Endothelial cell of umbilical vein (primary cell): ENCODE data around the gene SMC5. TPM values are rescaled to one million over a fixed set of nuclear protein-coding genes. Genes with fewer than 3 reads are reported as not detected.

Experiments
- BruUV-seq: library from RNA; stranded (reverse); fragments of 400-500 nt; replicated peaks from 2 replicates; lab custom pipeline; 2021; lab: Mats Ljungman, UMichigan
- CTCF ChIA-PET: fragments of 300-600, 350-600 bp; sonication (Branson Sonifier 250); formaldehyde crosslinking; loops from one replicate; lab custom pipeline; 2021; ENCODE audit warnings: antibody characterized with exemption, inconsistent platforms; lab: Charles Lee
- POLR2A ChIA-PET: fragments of 300-600, 350-600 bp; sonication (Branson Sonifier 250); formaldehyde crosslinking; loops from one replicate; lab custom pipeline; 2021; ENCODE audit warnings: antibody characterized with exemption, inconsistent platforms; lab: Charles Lee
- DNase-seq: peaks from one replicate; pipeline ENCODE4 v3.0.0-alpha.2; 2011; ENCODE audit warnings: low read depth, low spot score
- FAIRE-seq: peaks from 2 replicates; lab custom pipeline; 2011; peaks lifted over from hg19 to GRCh38; lab: Jason Lieb, UNC
- H2AFZ ChIP-seq: 2 replicates; pipeline ENCODE4 v1.6.0; 2012; ENCODE audit warnings: low read depth, low read length, control low read depth, inconsistent platforms
- H3K27ac ChIP-seq: 2 replicates; pipeline ENCODE4 v1.5.1; 2011; ENCODE audit warnings: low read depth, mild to moderate bottlenecking, control low read depth, low read length, moderate library complexity; ENCODE audit not compliant: insufficient read depth
- H3K27me3 ChIP-seq, 2 experiments: 2 replicates each; pipeline versions ENCODE4 v1.6.0 to v1.6.1; 2011; ENCODE audit warnings: low read length in 2 of 2, mixed read lengths in 1 of 2; ENCODE audit not compliant: control insufficient read depth in 2 of 2, insufficient read depth in 2 of 2
- H3K36me3 ChIP-seq, 2 experiments: 2 replicates in 1 of 2; 3 replicates in 1 of 2; pipeline ENCODE4 v1.5.1; 2011; ENCODE audit warnings: low read length in 2 of 2, mild to moderate bottlenecking in 1 of 2, moderate library complexity in 1 of 2; ENCODE audit not compliant: control insufficient read depth in 2 of 2, insufficient read depth in 2 of 2; ENCODE audit errors: extremely low read depth in 1 of 2
- H3K4me1 ChIP-seq: 3 replicates; pipeline ENCODE4 v1.5.1; 2011; ENCODE audit warnings: mild to moderate bottlenecking, low read length; ENCODE audit not compliant: control insufficient read depth, insufficient read depth; ENCODE audit errors: extremely low read depth
- H3K4me2 ChIP-seq: 2 replicates; pipeline ENCODE4 v1.6.1; 2011; ENCODE audit warnings: low read length, control low read depth, mixed read lengths; ENCODE audit not compliant: insufficient read depth
- H3K4me3 ChIP-seq, 3 experiments: fragments of 200-600 bp in 1 of 3; sonication (generic), shearing (Covaris generic) in 1 of 3; replicated peaks in 1 of 3; 2 replicates each; pipeline ENCODE4 v1.5.1; 2011 to 2016; ENCODE audit warnings: control low read depth in 3 of 3, low read length in 3 of 3, mild to moderate bottlenecking in 2 of 3, inconsistent platforms in 1 of 3, low read depth in 1 of 3, moderate library complexity in 1 of 3; ENCODE audit not compliant: insufficient read depth in 1 of 3
- H3K79me2 ChIP-seq: 2 replicates; pipeline ENCODE4 v1.6.0; 2012; ENCODE audit warnings: low read length, inconsistent platforms; ENCODE audit not compliant: control insufficient read depth, insufficient read depth
- H3K9ac ChIP-seq: replicated peaks from 2 replicates; pipeline ENCODE3; 2011; ENCODE audit warnings: low read length, control low read depth; ENCODE audit not compliant: insufficient read depth; ENCODE audit errors: extremely low read depth
- H3K9me1 ChIP-seq: replicated peaks from 3 replicates; pipeline ENCODE4 v1.6.0; 2011; ENCODE audit warnings: mild to moderate bottlenecking, low read length; ENCODE audit not compliant: control insufficient read depth, insufficient read depth; ENCODE audit errors: extremely low read depth
- H3K9me3 ChIP-seq: replicated peaks from 2 replicates; pipeline ENCODE4 v1.5.1; 2012; ENCODE audit warnings: low read length, inconsistent platforms; ENCODE audit not compliant: control insufficient read depth, insufficient read depth
- H4K20me1 ChIP-seq: replicated peaks from 2 replicates; pipeline ENCODE3; 2011; ENCODE audit warnings: mild to moderate bottlenecking, low read length; ENCODE audit not compliant: control insufficient read depth, insufficient read depth; ENCODE audit errors: extremely low read depth
- EZH2 ChIP-seq: IDR thresholded peaks from 2 replicates; pipeline ENCODE4 v1.6.1; 2012; ENCODE audit warnings: borderline replicate concordance, low read depth, mild to moderate bottlenecking, moderate library complexity, low read length, inconsistent platforms; ENCODE audit not compliant: severe bottlenecking
- FOS ChIP-seq: IDR thresholded peaks from 2 replicates; pipeline ENCODE4 v1.6.1; 2011; ENCODE audit warnings: mild to moderate bottlenecking, low read length, moderate library complexity, borderline replicate concordance; ENCODE audit not compliant: insufficient read depth
- GATA2 ChIP-seq: IDR thresholded peaks from 2 replicates; pipeline ENCODE4 v1.7.0; 2011; ENCODE audit warnings: low read depth, mild to moderate bottlenecking, moderate library complexity, mixed read lengths, low read length; ENCODE audit not compliant: insufficient read length, insufficient read depth
- MAX ChIP-seq: IDR thresholded peaks from 2 replicates; pipeline ENCODE4 v1.6.1; 2011; ENCODE audit not compliant: insufficient read depth, insufficient read length
- MYC ChIP-seq: IDR thresholded peaks from one replicate; pipeline ENCODE4 v1.6.1; 2011; ENCODE audit warnings: mild to moderate bottlenecking, low read depth, low read length
- POLR2A ChIP-seq: IDR thresholded peaks from 2 replicates; pipeline ENCODE4 v1.6.1; 2012; ENCODE audit warnings: low read depth, mild to moderate bottlenecking, control low read depth, low read length
- POLR2AphosphoS5 ChIP-seq: IDR thresholded peaks from 2 replicates; pipeline ENCODE4 v1.6.1; 2012; ENCODE audit warnings: low read depth, mild to moderate bottlenecking, control low read depth, low read length, moderate library complexity; ENCODE audit not compliant: insufficient read depth
- dilution Hi-C: fragments of 300-500 bp; cut with MboI; formaldehyde crosslinking; loops from one replicate; pipeline ENCODE4 v1.15.0; 2019; ENCODE audit warnings: low sequenced_read_pairs; ENCODE audit not compliant: extremely low pct_ligation_motif_present
- intact Hi-C: fragments of 100-400 bp; cut with micrococcal nuclease; formaldehyde crosslinking; loops from one replicate; pipeline ENCODE4 v1.10.0; 2022
- polyA plus RNA-seq, 4 experiments: library from polyadenylated mRNA; depleted of rRNA in 3 of 4; stranded (reverse) in 3 of 4; unstranded in 1 of 4; fragments of >200 nt; gene quantifications; 2 replicates each; pipeline versions ENCODE4 v1.2.1 to v1.2.3, GENCODE V29; 2011 to 2012; ENCODE audit warnings: missing spikeins in 1 of 4
- total RNA-seq: library from RNA; stranded (reverse); gene quantifications from 2 replicates; pipeline ENCODE4 v1.2.3, GENCODE V29; 2021
- TF ChIP-seq, protein P1 (sequence below), 2 donors: IDR thresholded peaks; 1 replicate in 1 of 2; 2 replicates in 1 of 2; pipeline ENCODE4 v1.5.1; 2011; ENCODE audit warnings: low read length in 2 of 2, mild to moderate bottlenecking in 2 of 2, moderate library complexity in 2 of 2, control low read depth in 1 of 2, inconsistent platforms in 1 of 2, low read depth in 1 of 2; ENCODE audit not compliant: insufficient read depth in 1 of 2; ENCODE audit errors: extremely low read depth in 1 of 2

Gene SMC5
- total and polyA plus RNA-seq, 2 donors (not counting 3 experiments of a cell fraction or from before 2014, with no cell fraction given), result 17.1 to 32.8 TPM

DNA sequence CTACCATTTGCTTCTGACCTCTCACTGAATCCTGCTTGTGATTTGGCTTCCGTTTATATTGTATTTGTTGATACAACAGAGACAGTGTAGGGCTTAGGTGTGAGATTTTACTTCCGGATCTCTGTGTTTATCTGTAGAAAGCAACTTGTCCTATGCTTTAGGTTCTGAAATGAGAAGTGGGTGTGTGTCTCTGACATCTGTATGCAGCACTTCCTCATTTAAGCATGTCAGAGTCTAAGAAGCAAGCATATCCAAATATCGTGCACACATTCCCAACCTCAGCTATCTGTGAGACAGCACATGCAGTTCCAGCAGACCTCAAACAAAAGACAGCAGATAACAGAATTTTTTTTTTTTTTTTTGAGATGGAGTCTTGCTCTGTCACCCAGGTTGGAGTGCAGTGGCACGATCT lies 139.4 kb downstream of the SMC5 start:
- Histone ChIP-seq H3K4me1 (no peaks in the 10 kb centered on the region), H3K36me3 (no peaks in the 10 kb centered on the region), H3K9ac (no peak overlapping the region), H3K9me3 (no peaks in the 10 kb centered on the region), H3K79me2 (peaks cover 87% of the 10 kb centered on the region), H3K9me1 (no peaks in the 10 kb centered on the region), H4K20me1 (no peaks in the 10 kb centered on the region), H3K4me2 (no peak overlapping the region), H3K27ac (no peak overlapping the region), H3K27me3 (no peaks in the 10 kb centered on the region), H2AFZ (no peak overlapping the region), H3K4me3 (no peak overlapping the region)
- no TSS peak for BruUV-seq
- no peak for TF ChIP-seq POLR2AphosphoS5
- TF ChIP-seq MAX, result no peak
- TF ChIP-seq GATA2, result no peak
- TF ChIP-seq EZH2, result no peak
- TF ChIP-seq FOS, result no peak
- no peak for TF ChIP-seq POLR2A
- TF ChIP-seq, protein P1, sequence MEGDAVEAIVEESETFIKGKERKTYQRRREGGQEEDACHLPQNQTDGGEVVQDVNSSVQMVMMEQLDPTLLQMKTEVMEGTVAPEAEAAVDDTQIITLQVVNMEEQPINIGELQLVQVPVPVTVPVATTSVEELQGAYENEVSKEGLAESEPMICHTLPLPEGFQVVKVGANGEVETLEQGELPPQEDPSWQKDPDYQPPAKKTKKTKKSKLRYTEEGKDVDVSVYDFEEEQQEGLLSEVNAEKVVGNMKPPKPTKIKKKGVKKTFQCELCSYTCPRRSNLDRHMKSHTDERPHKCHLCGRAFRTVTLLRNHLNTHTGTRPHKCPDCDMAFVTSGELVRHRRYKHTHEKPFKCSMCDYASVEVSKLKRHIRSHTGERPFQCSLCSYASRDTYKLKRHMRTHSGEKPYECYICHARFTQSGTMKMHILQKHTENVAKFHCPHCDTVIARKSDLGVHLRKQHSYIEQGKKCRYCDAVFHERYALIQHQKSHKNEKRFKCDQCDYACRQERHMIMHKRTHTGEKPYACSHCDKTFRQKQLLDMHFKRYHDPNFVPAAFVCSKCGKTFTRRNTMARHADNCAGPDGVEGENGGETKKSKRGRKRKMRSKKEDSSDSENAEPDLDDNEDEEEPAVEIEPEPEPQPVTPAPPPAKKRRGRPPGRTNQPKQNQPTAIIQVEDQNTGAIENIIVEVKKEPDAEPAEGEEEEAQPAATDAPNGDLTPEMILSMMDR (IDR thresholded peaks at IDR 0.05; ENCODE audit: extremely low read depth in 1 of 2, insufficient read depth in 1 of 2, low read depth in 1 of 2, low read length in 2 of 2), result no peak
- no peak for TF ChIP-seq MYC
- CTCF ChIA-PET, result no interaction called here
- FAIRE-seq (no peak), DNase-seq (no peak)
- intact Hi-C loops (no loop called here), dilution Hi-C loops (no loop called here)
- POLR2A ChIA-PET, result interaction anchor here (0.7 kb wide), 1 partner anchor 1287 kb away, joined by 3 read pairs; no protein-coding TSS in a partner anchor
